WTC11 (cell line): ENCODE data around the gene PMIS2. TPM values are rescaled to one million over a fixed set of nuclear protein-coding genes. Genes with fewer than 3 reads are reported as not detected.
A peak's percentile ranks its signal among the peaks of the same experiment; 100 is the strongest.

Source experiments
- ATAC-seq: fragments of 200-7000 bp; cut with Tn5 transposase; 2 replicates; pipeline ENCODE4 v1.10.0; 2021; ENCODE audit warnings: mild to moderate bottlenecking, moderate library complexity
- CTCF ChIA-PET: fragments of 300-600 bp; sonication (Branson Sonifier 250); formaldehyde crosslinking; loops from one replicate; lab custom pipeline; 2021; ENCODE audit warnings: antibody characterized with exemption; lab: Charles Lee
- POLR2A ChIA-PET: fragments of 350-600 bp; sonication (Branson Sonifier 250); formaldehyde crosslinking; loops from one replicate; lab custom pipeline; 2021; ENCODE audit warnings: antibody characterized with exemption; lab: Charles Lee
- DNase-seq: peaks from one replicate; pipeline ENCODE4 v3.0.0; 2021; ENCODE audit warnings: low spot score
- H3K27ac Mint-ChIP-seq: 2 replicates; pipeline ENCODE4 v1.8.0; 2021; ENCODE audit warnings: mixed read lengths
- H3K27me3 Mint-ChIP-seq: 2 replicates; pipeline ENCODE4 v1.8.0; 2021; ENCODE audit warnings: low read depth, mild to moderate bottlenecking, moderate library complexity, mixed read lengths
- H3K36me3 Mint-ChIP-seq: 2 replicates; pipeline ENCODE4 v1.8.0; 2021; ENCODE audit warnings: mixed read lengths
- H3K4me1 Mint-ChIP-seq: 2 replicates; pipeline ENCODE4 v1.8.0; 2022; ENCODE audit warnings: mixed read lengths
- H3K4me3 Mint-ChIP-seq: 2 replicates; pipeline ENCODE4 v1.8.0; 2021; ENCODE audit warnings: mild to moderate bottlenecking, moderate library complexity, mixed read lengths
- H3K9me3 Mint-ChIP-seq: 2 replicates; pipeline ENCODE4 v1.8.0; 2021; ENCODE audit warnings: mixed read lengths
- AFF4 ChIP-seq: sonication (generic); formaldehyde crosslinking; IDR thresholded peaks from 2 replicates; pipeline ENCODE4 v1.8.1; 2023; ENCODE audit warnings: mild to moderate bottlenecking, missing genetic modification reagents, borderline replicate concordance
- ATF1 ChIP-seq: sonication (generic); formaldehyde crosslinking; IDR thresholded peaks from 2 replicates; pipeline ENCODE4 v1.8.1; 2023; ENCODE audit warnings: mild to moderate bottlenecking, moderate library complexity, missing genetic modification reagents
- ATF2 ChIP-seq: sonication (generic); formaldehyde crosslinking; IDR thresholded peaks from 2 replicates; pipeline ENCODE4 v1.8.1; 2022; ENCODE audit warnings: low read depth, missing genetic modification reagents, borderline replicate concordance
- ATF6 ChIP-seq: sonication (generic); formaldehyde crosslinking; IDR thresholded peaks from 2 replicates; pipeline ENCODE4 v1.8.1; 2023; ENCODE audit warnings: mild to moderate bottlenecking, missing genetic modification reagents
- ELF4 ChIP-seq: sonication (generic); formaldehyde crosslinking; IDR thresholded peaks from 2 replicates; pipeline ENCODE4 v1.8.1; 2022; ENCODE audit warnings: low read depth, mild to moderate bottlenecking, moderate library complexity, missing genetic modification reagents
- ESRRA ChIP-seq: sonication (generic); formaldehyde crosslinking; IDR thresholded peaks from 2 replicates; pipeline ENCODE4 v1.8.1; 2022; ENCODE audit warnings: mild to moderate bottlenecking, missing genetic modification reagents, borderline replicate concordance
- ETV6 ChIP-seq: sonication (generic); formaldehyde crosslinking; IDR thresholded peaks from 2 replicates; pipeline ENCODE4 v1.8.1; 2022; ENCODE audit warnings: mild to moderate bottlenecking, missing genetic modification reagents
- FOXJ3 ChIP-seq: sonication (generic); formaldehyde crosslinking; IDR thresholded peaks from 2 replicates; pipeline ENCODE4 v1.9.0; 2021; ENCODE audit warnings: missing genetic modification reagents, mild to moderate bottlenecking, borderline replicate concordance
- GRHL2 ChIP-seq: fragments of 250-450 bp; sonication (Bioruptor Pico); IDR thresholded peaks from 2 replicates; pipeline ENCODE4 v1.8.0; 2022; ENCODE audit warnings: mild to moderate bottlenecking, moderate library complexity; ENCODE audit not compliant: insufficient replicate concordance, severe bottlenecking
- JAZF1 ChIP-seq: fragments of 250-450 bp; sonication (Bioruptor Pico); IDR thresholded peaks from 2 replicates; pipeline ENCODE4 v1.9.0; 2021; ENCODE audit warnings: moderate library complexity, mild to moderate bottlenecking, inconsistent platforms
- KAT7 ChIP-seq: sonication (generic); formaldehyde crosslinking; IDR thresholded peaks from 2 replicates; pipeline ENCODE4 v1.8.1; 2023; ENCODE audit warnings: missing genetic modification reagents, mild to moderate bottlenecking, borderline replicate concordance
- MLX ChIP-seq: sonication (generic); formaldehyde crosslinking; IDR thresholded peaks from 2 replicates; pipeline ENCODE4 v1.8.1; 2023; ENCODE audit warnings: mild to moderate bottlenecking, missing genetic modification reagents, moderate library complexity
- NFE2L1 ChIP-seq: sonication (generic); formaldehyde crosslinking; IDR thresholded peaks from 2 replicates; pipeline ENCODE4 v1.8.1; 2023; ENCODE audit warnings: missing genetic modification reagents
- PREB ChIP-seq: sonication (generic); formaldehyde crosslinking; IDR thresholded peaks from 2 replicates; pipeline ENCODE4 v1.8.1; 2022; ENCODE audit warnings: mild to moderate bottlenecking, missing genetic modification reagents, moderate library complexity, borderline replicate concordance
- RORB ChIP-seq: fragments of 250-450 bp; sonication (Bioruptor Pico); IDR thresholded peaks from 2 replicates; pipeline ENCODE4 v1.9.0; 2021; ENCODE audit warnings: mild to moderate bottlenecking
- SMAD3 ChIP-seq: sonication (generic); formaldehyde crosslinking; IDR thresholded peaks from 2 replicates; pipeline ENCODE4 v1.8.0; 2022; ENCODE audit warnings: missing genetic modification reagents, mild to moderate bottlenecking, borderline replicate concordance
- SOX15 ChIP-seq: fragments of 250-450 bp; sonication (Bioruptor Pico); IDR thresholded peaks from 2 replicates; pipeline ENCODE4 v1.9.0; 2021; ENCODE audit warnings: mild to moderate bottlenecking
- ZNF121 ChIP-seq: sonication (generic); formaldehyde crosslinking; IDR thresholded peaks from 2 replicates; pipeline ENCODE4 v1.8.0; 2023; ENCODE audit warnings: missing genetic modification reagents
- ZNF138 ChIP-seq: sonication (generic); formaldehyde crosslinking; conservative IDR thresholded peaks from 2 replicates; pipeline ENCODE4 v1.8.1; 2022; ENCODE audit warnings: mild to moderate bottlenecking, moderate library complexity, missing genetic modification reagents
- ZNF423 ChIP-seq: fragments of 250-450 bp; sonication (Bioruptor Pico); IDR thresholded peaks from 2 replicates; pipeline ENCODE4 v2.1.2; 2022; ENCODE audit warnings: mild to moderate bottlenecking, moderate library complexity
- ZNF671 ChIP-seq: fragments of 250-450 bp; sonication (Bioruptor Pico); IDR thresholded peaks from 2 replicates; pipeline ENCODE4 v1.8.0; 2021; ENCODE audit warnings: mild to moderate bottlenecking
- total RNA-seq: library from RNA; stranded (reverse); gene quantifications from 3 replicates; pipeline ENCODE4 v1.2.3, GENCODE V29; 2021
- TF ChIP-seq, protein P1 (sequence below): fragments of 250-450 bp; sonication (Bioruptor Pico); IDR thresholded peaks from 2 replicates; pipeline ENCODE4 v1.9.0; 2021; ENCODE audit warnings: moderate library complexity, mild to moderate bottlenecking, inconsistent platforms, borderline replicate concordance

The PMIS2 gene
- total RNA-seq, 1 experiment from 2014 or later, result not detected

DNA sequence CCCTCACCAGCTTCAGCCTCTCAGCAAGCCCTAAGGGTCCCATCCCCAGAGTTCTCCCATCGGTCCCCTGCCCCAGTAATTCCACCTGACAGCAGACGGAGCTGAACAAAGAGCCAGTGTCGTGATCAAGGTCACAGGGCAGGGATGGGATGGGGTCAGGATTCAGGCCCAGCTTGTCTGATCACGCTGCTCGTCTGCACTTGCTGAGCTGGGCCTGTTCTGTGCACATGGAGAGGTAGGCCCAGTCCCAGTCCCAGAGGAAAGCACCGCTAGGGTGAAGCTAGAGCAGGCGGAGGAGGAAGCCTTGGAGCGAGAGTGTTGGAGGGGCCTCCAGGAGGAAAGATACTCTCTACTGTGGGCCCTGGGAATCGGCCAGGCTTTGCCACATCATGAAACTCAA is 35.7 kb downstream of the PMIS2 start:
- ChIA-PET POLR2A (no interaction called here), CTCF (no interaction called here)
- ATAC-seq, result no peak

DNA sequence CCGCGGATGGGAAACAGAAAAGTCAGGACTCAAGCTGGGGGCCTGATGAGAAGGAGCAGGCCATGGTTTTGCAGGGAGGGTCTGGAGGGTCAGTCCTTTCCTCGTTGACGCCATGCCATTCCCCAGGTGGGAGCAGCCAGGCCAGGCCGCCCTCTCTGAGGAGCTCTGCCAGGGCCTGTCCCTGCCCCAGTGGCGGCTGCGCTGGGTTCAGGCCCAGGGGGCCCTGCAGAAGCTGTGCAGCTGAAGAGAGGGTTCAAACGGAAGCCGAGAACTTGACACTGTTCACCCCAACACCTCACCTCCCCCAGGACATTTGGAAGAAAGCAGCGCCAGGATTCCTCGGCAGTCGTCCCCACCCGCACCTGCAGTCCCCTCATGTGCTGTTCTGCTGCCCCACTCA is 36.8 kb downstream of the PMIS2 start:
- ChIA-PET CTCF (interaction anchor here (1.2 kb wide), 1 partner anchor 74 kb away, joined by 3 read pairs; no protein-coding TSS in a partner anchor), POLR2A (no interaction called here)
- no peak for ATAC-seq
- peak overlapping the region; percentile 21; the same call in 1 of the 2 replicates for H3K27ac Mint-ChIP-seq
- H3K4me3 Mint-ChIP-seq, result no peak overlapping the region
- no peaks in the 10 kb centered on the region; the same call in 1 of the 2 replicates for H3K36me3 Mint-ChIP-seq
- H3K27me3 Mint-ChIP-seq, result no peaks in the 10 kb centered on the region
- H3K9me3 Mint-ChIP-seq, result no peaks in the 10 kb centered on the region
- H3K4me1 Mint-ChIP-seq, result no peaks in the 10 kb centered on the region
- DNase-seq, result no peak
- no peak for TF ChIP-seq ETV6 (CRISPR knock-in tag)
- no peak for TF ChIP-seq ZNF121 (CRISPR knock-in tag)
- no peak for TF ChIP-seq ATF6 (CRISPR knock-in tag)
- no peak for TF ChIP-seq ZNF138
- no peak for TF ChIP-seq MLX (CRISPR knock-in tag)
- no peak for TF ChIP-seq KAT7
- no peak for TF ChIP-seq PREB (CRISPR knock-in tag)
- no peak for TF ChIP-seq ESRRA (CRISPR knock-in tag)
- no peak for TF ChIP-seq ZNF423 (CRISPR knock-in tag)
- no peak for TF ChIP-seq ELF4 (CRISPR knock-in tag)
- no peak for TF ChIP-seq AFF4
- no peak for TF ChIP-seq SOX15 (CRISPR knock-in tag)

More for the DNA sequence above, 35.7 kb downstream of the PMIS2 start:
- DNase-seq, result no peak
- H3K4me1 Mint-ChIP-seq, result no peaks in the 10 kb centered on the region
- H3K27ac Mint-ChIP-seq, result peak overlapping the region; percentile 47; the same call in 1 of the 2 replicates
- TF ChIP-seq PREB (CRISPR knock-in tag) (no peak), RORB (CRISPR knock-in tag) (no peak), SMAD3 (no peak), JAZF1 (CRISPR knock-in tag) (no peak), MLX (CRISPR knock-in tag) (no peak), NFE2L1 (CRISPR knock-in tag) (no peak), ZNF671 (CRISPR knock-in tag) (no peak), ATF2 (CRISPR knock-in tag) (no peak), GRHL2 (CRISPR knock-in tag) (no peak), ATF1 (CRISPR knock-in tag) (no peak), FOXJ3 (no peak)
- TF ChIP-seq, protein P1, sequence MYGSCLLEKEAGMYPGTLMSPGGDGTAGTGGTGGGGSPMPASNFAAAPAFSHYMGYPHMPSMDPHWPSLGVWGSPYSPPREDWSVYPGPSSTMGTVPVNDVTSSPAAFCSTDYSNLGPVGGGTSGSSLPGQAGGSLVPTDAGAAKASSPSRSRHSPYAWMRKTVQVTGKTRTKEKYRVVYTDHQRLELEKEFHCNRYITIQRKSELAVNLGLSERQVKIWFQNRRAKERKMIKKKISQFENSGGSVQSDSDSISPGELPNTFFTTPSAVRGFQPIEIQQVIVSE (CRISPR knock-in tag), result no peak
- H3K27me3 Mint-ChIP-seq, result no peaks in the 10 kb centered on the region
- no peaks in the 10 kb centered on the region for H3K9me3 Mint-ChIP-seq
- H3K4me3 Mint-ChIP-seq, result no peak overlapping the region
- H3K36me3 Mint-ChIP-seq, result no peaks in the 10 kb centered on the region; the same call in 1 of the 2 replicates
